Neural progenitor cell (in vitro differentiated cells): ENCODE measurements around the gene CHSY3.

Experiments used
- EZH2 ChIP-seq: fragments of 200-600 bp; sonication (generic); IDR thresholded peaks from 2 replicates; pipeline ENCODE4 v1.6.1; 2017; ENCODE audit warnings: antibody characterized with exemption, mild to moderate bottlenecking, moderate library complexity
- TF ChIP-seq, protein P1 (sequence below): fragments of 200-600 bp; sonication (generic); IDR thresholded peaks from 2 replicates; pipeline ENCODE4 v1.5.1; 2017; ENCODE audit warnings: antibody characterized with exemption, mild to moderate bottlenecking

DNA sequence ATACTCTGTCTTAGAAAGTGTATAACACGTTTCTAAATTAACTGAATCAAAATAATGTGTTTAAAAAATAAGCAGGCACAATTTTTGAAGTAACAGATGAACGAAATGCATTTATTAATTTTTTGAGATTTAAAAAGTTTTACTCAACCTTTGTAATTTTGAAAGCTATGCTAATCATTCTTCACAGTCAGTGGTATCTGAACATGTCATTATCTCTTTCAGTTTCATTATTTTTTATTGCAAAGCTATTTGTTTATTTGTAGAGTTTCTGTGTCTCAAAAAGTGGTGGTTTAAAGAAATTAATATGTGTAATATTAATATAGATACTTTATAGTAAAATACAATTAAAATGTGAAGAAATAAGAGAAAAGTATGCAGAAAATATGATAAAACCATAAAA is 11.2 kb downstream of the CHSY3 start:
- TF ChIP-seq, protein P1, sequence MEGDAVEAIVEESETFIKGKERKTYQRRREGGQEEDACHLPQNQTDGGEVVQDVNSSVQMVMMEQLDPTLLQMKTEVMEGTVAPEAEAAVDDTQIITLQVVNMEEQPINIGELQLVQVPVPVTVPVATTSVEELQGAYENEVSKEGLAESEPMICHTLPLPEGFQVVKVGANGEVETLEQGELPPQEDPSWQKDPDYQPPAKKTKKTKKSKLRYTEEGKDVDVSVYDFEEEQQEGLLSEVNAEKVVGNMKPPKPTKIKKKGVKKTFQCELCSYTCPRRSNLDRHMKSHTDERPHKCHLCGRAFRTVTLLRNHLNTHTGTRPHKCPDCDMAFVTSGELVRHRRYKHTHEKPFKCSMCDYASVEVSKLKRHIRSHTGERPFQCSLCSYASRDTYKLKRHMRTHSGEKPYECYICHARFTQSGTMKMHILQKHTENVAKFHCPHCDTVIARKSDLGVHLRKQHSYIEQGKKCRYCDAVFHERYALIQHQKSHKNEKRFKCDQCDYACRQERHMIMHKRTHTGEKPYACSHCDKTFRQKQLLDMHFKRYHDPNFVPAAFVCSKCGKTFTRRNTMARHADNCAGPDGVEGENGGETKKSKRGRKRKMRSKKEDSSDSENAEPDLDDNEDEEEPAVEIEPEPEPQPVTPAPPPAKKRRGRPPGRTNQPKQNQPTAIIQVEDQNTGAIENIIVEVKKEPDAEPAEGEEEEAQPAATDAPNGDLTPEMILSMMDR = no peak
- TF ChIP-seq EZH2 = no peak
